ENCODE measurements around the gene GPI. TPM values are rescaled to one million over a fixed set of nuclear protein-coding genes. Genes with fewer than 3 reads are reported as not detected.

The GPI gene
- total and polyA plus RNA-seq, 7 donors, result 73.9 to 209 (median 144) TPM

GRCh38 chr19:34370983-34371382 is 6.0 kb downstream of the GPI start:
- no peak overlapping the region for H3K27ac ChIP-seq
- intact Hi-C loops (cut with DNase I), result no loop called here
- no peak for TF ChIP-seq CTCF (IDR thresholded peaks at IDR 0.05)
- TF ChIP-seq POLR2A (IDR thresholded peaks at IDR 0.05), result no peak
- TF ChIP-seq POLR2AphosphoS5 (IDR thresholded peaks at IDR 0.05), result no peak
- no peak for TF ChIP-seq EP300 (IDR thresholded peaks at IDR 0.05)
- 83 to 89% methylated on average over 4 of the region's 4 CpGs for WGBS, 2 donors
- H3K27me3 ChIP-seq, result no peaks in the 10 kb centered on the region
- H3K4me3 ChIP-seq, result no peak overlapping the region
- H3K9me3 ChIP-seq, result no peaks in the 10 kb centered on the region
- H3K4me1 ChIP-seq, result peaks cover 0 to 25% (median 22%) of the 10 kb centered on the region in 4 donors
- peaks cover 27 to 87% (median 48%) of the 10 kb centered on the region in 4 donors for H3K36me3 ChIP-seq
- no peak for DNase-seq

- 96 to 97% methylated on average over 11 of the region's 11 CpGs for WGBS, 2 donors
- Histone ChIP-seq H3K36me3 (peaks cover 15 to 92% (median 54%) of the 10 kb centered on the region in 4 donors), H3K4me1 (no peaks in the 10 kb centered on the region), H3K9me3 (no peaks in the 10 kb centered on the region), H3K27ac (no peak overlapping the region), H3K27me3 (no peaks in the 10 kb centered on the region), H3K4me3 (no peak overlapping the region)
- no peak for DNase-seq
- intact Hi-C loops (cut with DNase I), result no loop called here
- no peak for TF ChIP-seq POLR2AphosphoS5 (IDR thresholded peaks at IDR 0.05)
Measured at GRCh38 chr19:34373601-34374288, 8.7 kb downstream of the GPI start.

DNA sequence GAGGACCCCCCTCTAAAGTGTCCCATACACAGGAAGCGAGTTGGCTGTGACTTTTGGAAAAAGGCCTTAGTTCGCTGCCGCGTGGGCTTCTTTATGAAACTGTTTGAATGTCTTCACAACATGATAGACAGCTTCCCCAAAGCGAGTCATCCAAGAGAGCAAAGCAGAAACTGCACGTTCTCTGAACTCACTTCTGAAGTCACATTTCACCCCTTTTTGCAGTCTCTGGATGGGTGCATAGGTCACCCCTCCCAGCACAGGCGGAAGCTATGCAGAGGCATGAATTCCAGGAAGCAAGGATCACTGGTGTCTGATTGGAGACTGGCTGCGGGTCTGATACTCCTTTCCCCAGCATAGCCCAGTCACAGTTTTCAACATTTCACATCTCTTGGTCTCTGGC is 10.6 kb downstream of the GPI start:
- DNase-seq, result no peak
- WGBS, 2 donors, result 89 to 92% methylated on average over 8 of the region's 8 CpGs
- no peak overlapping the region for H3K27ac ChIP-seq
- H3K36me3 ChIP-seq, result peaks cover 17 to 92% (median 54%) of the 10 kb centered on the region in 4 donors
- no peak overlapping the region for H3K4me3 ChIP-seq
- intact Hi-C loops (cut with DNase I), result no loop called here
- no peaks in the 10 kb centered on the region for H3K4me1 ChIP-seq
- H3K27me3 ChIP-seq, result no peaks in the 10 kb centered on the region
- TF ChIP-seq POLR2A (IDR thresholded peaks at IDR 0.05) (no peak), POLR2AphosphoS5 (IDR thresholded peaks at IDR 0.05) (no peak), CTCF (IDR thresholded peaks at IDR 0.05) (no peak), EP300 (IDR thresholded peaks at IDR 0.05) (no peak)
- H3K9me3 ChIP-seq, result no peaks in the 10 kb centered on the region

- peaks cover 44 to 94% (median 75%) of the 10 kb centered on the region in 4 donors for H3K36me3 ChIP-seq
- no peak overlapping the region for H3K27ac ChIP-seq
- H3K27me3 ChIP-seq, result no peaks in the 10 kb centered on the region
- H3K4me3 ChIP-seq, result no peak overlapping the region
- no peaks in the 10 kb centered on the region for H3K9me3 ChIP-seq
- TF ChIP-seq EP300 (IDR thresholded peaks at IDR 0.05) (no peak), CTCF (IDR thresholded peaks at IDR 0.05) (no peak), POLR2A (IDR thresholded peaks at IDR 0.05) (no peak), POLR2AphosphoS5 (IDR thresholded peaks at IDR 0.05) (no peak)
- no peak for DNase-seq
- no peaks in the 10 kb centered on the region for H3K4me1 ChIP-seq
- intact Hi-C loops (cut with DNase I), result no loop called here
- 92 to 95% methylated on average over 5 of the region's 5 CpGs for WGBS, 2 donors
Measured at GRCh38 chr19:34380639-34381241, 15.7 kb downstream of the GPI start.

- peaks cover 44 to 94% (median 70%) of the 10 kb centered on the region in 4 donors for H3K36me3 ChIP-seq
Measured at GRCh38 chr19:34381399-34382251, 16.6 kb downstream of the GPI start.

More at GRCh38 chr19:34381399-34382251, 16.6 kb downstream of the GPI start:
- DNase-seq, result no peak
- Histone ChIP-seq H3K4me1 (no peaks in the 10 kb centered on the region), H3K9me3 (no peaks in the 10 kb centered on the region), H3K27me3 (no peaks in the 10 kb centered on the region), H3K27ac (no peak overlapping the region), H3K4me3 (no peak overlapping the region)
- WGBS, 2 donors, result 96 to 97% methylated on average over 14 of the region's 14 CpGs
- TF ChIP-seq CTCF (IDR thresholded peaks at IDR 0.05) (no peak), POLR2AphosphoS5 (IDR thresholded peaks at IDR 0.05) (no peak), EP300 (IDR thresholded peaks at IDR 0.05) (no peak), POLR2A (IDR thresholded peaks at IDR 0.05) (no peak)
- intact Hi-C loops (cut with DNase I), result no loop called here

All from sigmoid colon (tissue), 7 donors.